Measurements from ENCODE around the gene BIVM.
A peak's percentile ranks its signal among the peaks of the same experiment; 100 is the strongest.

The BIVM gene

DNA sequence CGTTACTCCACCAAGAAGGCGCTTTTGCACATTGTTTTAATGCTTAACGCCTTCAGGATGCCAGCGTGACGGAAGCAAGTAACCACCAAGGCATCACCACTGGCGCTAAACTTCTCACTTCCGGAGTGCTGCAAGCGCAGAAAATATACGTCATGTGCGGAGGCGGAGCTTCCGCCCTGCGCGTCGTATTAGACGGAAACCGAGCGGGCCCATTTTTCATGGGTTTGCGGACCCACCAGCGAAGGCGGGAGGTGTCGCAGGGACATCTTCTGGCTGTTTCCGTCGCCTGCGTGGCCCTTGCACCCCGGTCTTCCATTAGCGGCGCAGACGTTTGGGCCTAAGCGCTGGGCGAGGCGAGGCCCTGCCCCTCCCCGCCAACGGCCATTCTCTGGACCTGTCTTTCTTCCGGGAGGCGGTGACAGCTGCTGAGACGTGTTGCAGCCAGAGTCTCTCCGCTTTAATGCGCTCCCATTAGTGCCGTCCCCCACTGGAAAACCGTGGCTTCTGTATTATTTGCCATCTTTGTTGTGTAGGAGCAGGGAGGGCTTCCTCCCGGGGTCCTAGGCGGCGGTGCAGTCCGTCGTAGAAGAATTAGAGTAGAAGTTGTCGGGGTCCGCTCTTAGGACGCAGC is 46.8 kb downstream of the BIVM start, which contains the start of gene ERCC5:
Gene ERCC5, plus strand, starts transcription at position 403 of the 631 bp plus-strand sequence. CDS start 235 bp downstream, outside the sequence.
- DNase-seq, result peak; percentile 97

DNA sequence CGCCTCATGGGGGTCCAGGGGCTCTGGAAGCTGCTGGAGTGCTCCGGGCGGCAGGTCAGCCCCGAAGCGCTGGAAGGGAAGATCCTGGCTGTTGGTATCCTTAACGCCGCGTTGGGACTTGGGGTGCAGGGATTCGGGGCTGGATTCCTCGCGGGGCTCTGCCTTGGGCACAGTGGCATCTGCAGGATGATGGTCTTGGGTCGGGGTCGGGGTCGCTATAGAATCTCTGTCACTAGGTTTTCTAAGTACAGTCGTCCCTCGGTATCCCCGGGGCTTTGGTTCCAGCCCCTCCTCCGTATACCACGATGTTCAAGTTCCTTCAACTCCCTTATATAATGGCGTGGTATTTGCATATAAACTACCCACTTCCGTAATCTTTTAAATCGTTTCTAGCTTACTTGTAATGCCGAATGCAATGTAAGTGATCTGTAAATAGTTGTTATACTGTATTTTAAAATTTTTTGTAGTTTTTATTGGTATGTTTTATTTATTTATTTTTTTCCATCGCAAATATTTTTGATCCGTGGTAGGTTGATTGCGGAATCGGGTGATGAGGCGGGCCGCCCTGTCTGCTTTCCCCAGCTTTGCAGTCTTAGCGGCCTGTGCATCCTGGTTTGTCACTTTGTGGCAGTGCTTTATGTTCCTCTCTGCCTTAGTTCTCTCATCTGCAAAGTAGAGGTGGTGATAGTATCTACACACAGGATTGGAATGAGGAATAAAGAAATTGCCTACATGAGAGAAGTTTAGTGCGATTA is 47.5 kb downstream of the BIVM start:
- peak; percentile 61 for DNase-seq

- DNase-seq, result peak; percentile 47
Measured at GRCh38 chr13:102847272-102848234, 48.6 kb downstream of the BIVM start.

DNA sequence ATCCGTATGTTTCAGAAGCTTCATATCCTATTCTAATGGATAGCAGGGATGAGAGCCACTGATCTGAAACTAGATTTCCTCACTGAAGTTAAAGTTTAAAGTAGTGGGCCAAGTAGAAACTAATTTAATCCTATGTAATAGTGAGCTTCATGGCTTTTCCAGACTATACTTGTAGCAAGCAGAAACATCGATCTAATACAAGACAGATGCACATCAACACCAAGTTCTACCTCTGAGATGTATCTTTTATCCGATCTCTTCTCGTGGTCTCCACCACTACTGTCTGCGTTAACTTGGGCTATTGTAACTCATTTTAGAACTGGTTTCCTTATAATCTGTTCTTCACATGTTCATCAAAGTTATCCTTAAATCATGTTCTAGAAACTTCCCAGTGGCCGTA is 50.0 kb downstream of the BIVM start:
- DNase-seq, result no peak

- no peak for DNase-seq
Measured at GRCh38 chr13:102852556-102852955, 53.6 kb downstream of the BIVM start.

- DNase-seq, result peak; percentile 14
Measured at GRCh38 chr13:102854675-102855074, 55.8 kb downstream of the BIVM start.

DNA sequence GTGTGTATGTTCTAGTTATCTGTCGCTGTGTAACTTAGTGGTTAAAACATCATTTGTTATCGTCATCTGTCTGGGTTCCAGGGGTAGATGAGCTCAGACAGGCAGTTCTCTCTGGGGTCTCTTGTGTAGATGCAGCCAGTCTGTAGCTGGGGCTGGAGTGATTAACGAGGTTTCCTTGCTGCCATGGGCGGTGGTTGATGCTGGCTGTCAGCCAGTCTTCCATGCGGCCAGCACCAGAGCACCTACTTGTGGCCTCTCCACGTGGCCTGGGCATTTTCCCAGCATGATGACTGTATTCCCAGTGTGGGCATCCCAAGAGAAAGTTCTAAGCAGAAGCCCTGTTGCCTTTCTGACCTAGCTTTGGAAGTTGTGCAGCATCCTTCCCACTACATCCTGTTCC is 57.6 kb downstream of the BIVM start:
- no peak for DNase-seq

DNA sequence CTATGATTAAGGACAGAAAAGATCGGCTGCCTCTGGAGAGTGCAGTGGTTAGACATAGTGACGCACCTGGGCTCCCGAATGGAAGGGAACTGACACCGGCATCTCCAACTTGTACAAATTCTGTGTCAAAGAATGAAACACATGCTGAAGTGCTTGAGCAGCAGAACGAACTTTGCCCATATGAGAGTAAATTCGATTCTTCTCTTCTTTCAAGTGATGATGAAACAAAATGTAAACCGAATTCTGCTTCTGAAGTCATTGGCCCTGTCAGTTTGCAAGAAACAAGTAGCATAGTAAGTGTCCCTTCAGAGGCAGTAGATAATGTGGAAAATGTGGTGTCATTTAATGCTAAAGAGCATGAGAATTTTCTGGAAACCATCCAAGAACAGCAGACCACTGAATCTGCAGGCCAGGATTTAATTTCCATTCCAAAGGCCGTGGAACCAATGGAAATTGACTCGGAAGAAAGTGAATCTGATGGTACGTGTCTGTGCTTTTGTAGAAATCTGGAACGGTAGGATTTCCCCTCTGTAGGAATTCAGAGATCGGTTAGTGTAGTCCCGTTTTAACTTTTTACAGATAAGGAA is 63.8 kb downstream of the BIVM start:
- DNase-seq, result no peak

DNA sequence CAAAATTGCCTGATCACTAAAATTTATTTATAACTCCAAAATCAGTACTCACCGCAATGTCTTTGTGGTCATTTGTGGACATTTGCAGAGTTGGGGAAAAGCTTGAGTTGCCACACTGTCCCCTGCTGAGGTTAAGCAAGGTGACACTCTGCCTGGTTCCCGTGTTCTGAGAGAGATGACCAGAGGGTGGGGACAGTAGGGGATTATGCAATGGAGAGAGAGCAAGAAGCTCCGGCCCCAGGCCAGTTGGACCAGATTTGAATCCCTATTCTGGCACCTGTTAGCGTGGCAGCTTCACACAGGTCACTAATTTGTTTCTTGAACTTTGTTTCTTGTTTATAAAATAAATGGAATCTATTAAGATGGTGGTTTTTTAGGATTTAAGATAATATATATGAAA is 64.7 kb downstream of the BIVM start:
- DNase-seq, result no peak

DNA sequence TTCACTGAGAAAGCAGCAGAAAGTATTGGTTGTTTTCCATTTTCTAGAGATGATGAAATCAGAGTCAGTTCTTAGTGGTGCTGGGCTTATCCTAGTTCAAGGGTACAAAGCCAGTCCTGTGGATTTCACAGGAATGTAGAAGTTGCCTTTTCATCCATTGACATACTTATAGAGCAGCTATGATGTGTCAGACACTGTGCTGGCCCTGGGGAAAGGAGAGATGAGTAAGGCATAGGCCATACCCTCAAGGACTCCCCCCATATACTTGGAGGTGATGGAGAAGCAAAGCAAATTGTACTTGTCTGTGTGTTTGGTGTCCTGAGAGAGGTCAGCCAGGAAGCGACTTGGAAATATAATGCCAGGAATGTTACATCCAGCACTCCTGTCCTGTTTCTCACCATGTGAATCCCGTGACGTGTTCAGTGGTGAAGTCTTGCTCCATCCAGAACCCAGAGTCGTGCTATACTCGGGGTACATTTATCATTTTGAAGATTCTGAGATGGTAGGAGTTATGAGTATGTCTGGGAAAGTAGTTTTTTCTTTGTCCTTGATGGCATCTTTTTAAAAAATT is 69.5 kb downstream of the BIVM start:
- no peak for DNase-seq

- DNase-seq, result no peak
Measured at GRCh38 chr13:102869948-102870676, 71.2 kb downstream of the BIVM start.

DNA sequence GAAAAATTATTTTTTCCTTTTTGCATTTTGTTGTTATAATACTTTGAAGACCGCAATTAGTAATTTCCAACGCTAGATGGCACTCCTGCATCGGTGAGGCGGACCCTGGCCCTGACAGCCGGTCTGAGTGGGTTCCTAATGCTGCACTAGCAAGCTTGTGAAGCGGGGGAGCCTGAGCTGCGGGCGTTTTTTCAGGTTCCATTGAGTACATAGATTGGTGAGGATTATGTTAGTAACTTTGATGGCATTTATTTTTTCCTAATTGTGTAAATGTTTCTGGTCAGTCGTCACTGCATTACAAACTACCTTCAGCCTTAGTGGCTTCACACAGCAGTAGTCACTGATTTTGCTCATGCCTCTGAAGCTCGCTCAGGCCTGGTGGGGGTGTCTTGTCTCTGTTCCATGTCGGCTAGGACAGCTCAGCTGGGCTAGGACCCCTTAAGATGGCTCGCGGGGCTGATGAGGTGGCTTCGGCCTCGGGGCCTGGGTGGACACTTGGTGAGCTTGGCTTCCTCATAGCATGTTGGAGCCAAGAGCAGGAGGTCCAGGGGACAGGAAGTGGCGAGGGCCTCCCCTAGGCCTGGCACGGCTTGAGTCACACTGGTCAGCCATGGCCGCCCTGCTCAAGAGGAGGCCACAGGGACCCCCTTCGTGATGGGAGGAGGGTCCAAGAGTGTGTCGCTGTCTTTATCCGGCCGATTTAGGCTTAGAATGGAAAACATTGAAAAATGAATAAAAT is 71.9 kb downstream of the BIVM start:
- peak; percentile 61 for DNase-seq

DNA sequence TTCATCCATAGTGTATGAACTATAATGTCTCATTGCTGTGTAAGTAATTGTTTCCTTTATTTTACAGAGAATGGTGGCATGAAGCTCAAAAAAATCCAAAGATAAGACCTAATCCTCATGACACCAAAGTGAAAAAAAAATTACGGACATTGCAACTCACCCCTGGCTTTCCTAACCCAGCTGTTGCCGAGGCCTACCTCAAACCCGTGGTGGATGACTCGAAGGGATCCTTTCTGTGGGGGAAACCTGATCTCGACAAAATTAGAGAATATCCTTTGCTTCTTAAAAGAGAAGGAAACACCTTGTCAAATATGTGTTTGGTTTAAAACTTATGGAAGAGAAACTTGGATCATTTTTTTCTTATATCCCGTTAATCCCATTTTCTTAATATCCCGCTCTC is 73.2 kb downstream of the BIVM start:
- no peak for DNase-seq

- no peak for DNase-seq
Measured at GRCh38 chr13:102872531-102872930, 73.6 kb downstream of the BIVM start.

DNA sequence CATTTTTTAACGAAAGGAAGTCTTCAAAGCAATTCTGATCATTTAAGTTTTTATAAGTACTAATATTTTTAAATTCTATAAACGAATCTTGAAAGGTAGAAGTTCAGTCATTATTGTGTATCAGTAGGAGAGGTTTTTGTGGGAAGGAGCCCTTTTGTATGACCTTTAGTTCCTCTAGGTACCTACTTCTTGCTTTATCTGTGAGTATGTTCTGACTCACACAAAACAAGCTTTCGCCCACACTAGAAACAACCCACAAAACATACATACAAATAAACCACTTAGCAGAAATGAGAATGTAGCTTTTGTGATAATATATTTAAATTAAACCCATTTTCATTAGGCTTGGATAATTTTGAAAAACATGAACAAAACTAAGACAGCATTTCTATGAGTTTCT is 74.7 kb downstream of the BIVM start:
- no peak for DNase-seq

- no peak for DNase-seq
Measured at GRCh38 chr13:102875256-102875655, 76.3 kb downstream of the BIVM start.

DNA sequence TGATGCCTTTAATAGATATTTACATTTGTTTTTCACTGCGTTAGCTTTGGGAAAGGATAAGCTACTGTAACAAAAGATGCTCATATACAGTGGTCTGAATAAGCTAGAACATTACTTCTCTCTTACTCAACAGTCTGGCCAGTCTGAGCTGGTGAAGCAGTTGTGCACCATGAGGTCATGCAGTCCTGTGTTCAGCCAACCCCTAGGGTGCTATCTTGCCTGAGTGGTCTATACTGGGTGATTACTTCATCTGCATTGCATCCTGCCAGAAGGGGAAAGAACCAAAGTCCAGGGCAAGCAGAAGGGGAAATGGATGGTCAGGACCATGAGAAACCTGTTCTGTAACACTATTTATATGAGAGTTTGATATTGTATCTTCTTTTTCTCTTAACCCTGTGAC is 78.4 kb downstream of the BIVM start:
- no peak for DNase-seq

DNA sequence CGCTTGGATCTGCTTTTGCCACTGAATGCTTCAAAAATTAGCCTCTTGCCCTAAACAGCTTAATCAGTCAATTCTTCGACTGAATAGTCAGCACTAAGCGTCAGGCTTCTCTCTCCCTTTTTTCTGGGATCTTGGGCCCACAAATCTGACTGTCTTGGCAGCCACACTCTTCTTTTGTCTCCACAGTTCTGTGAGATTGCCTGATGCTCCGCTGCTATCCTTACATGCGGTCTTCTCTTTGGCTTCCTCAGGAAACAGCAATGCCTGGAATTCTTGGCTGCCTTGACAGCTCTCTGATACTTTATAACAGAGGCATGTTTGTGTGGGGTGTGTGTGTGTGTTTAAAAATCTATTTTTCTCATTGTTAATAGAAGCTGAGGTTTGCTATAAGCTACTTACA is 79.6 kb downstream of the BIVM start:
- DNase-seq, result no peak

DNA sequence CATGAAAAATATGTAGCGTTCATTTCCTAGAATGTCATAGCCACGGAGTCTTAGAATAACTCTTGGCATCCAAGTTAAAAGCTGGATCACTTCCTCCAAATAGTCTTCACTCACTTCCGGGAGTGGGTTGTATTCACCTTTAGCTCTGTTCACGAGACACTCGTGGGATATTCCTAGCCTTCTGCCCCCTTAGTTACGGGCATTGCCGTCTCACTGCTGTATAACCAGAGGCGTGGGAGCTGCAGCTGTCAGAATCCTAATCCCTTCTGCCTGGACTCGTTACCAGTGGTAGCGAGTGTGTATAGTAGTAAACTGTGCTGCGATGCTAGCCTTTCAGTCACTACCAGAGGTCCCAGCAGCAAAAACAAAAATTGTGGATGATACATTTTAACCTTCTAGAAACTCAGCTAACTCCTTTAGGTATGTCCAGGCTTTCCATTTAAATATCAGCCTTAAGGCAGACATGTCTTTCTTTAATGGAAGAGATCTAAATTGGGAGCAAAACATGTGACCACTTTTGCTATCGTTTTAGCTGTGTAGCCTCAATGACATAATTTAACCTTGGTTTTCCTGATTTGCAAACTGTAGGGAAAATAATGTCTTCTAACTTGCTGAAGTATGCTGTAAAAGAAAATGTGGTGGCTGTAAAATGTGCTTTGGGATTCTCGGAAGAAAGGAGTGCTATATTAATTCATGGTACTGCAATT is 81.0 kb downstream of the BIVM start:
- DNase-seq, result no peak

All from CD4-positive, alpha-beta T cell treated with Interleukin-12 subunit alpha and Interleukin-12 subunit beta, for 1 hour (primary cell).